Measurements from ENCODE around the gene NOXA1.

NOXA1 gene

GRCh38 chr9:137427454-137428310 is 4.5 kb downstream of the NOXA1 start:
- no peak for DNase-seq

- no peak for DNase-seq
Observed at GRCh38 chr9:137428311-137428630, 5.1 kb downstream of the NOXA1 start.

GRCh38 chr9:137428841-137429545 is 5.8 kb downstream of the NOXA1 start:
- DNase-seq, result no peak

GRCh38 chr9:137429546-137429890 is 6.3 kb downstream of the NOXA1 start:
- no peak for DNase-seq

- no peak for DNase-seq
Observed at GRCh38 chr9:137429974-137430722, 7.0 kb downstream of the NOXA1 start.

- no peak for DNase-seq
Observed at GRCh38 chr9:137430723-137431415, 7.7 kb downstream of the NOXA1 start.

GRCh38 chr9:137431416-137431931 is 8.3 kb downstream of the NOXA1 start:
- no peak for DNase-seq

- no peak for DNase-seq
Observed at GRCh38 chr9:137432687-137433348, 9.6 kb downstream of the NOXA1 start.

GRCh38 chr9:137433349-137433915 is 10.2 kb downstream of the NOXA1 start:
- no peak for DNase-seq

GRCh38 chr9:137433916-137434431 is 10.8 kb downstream of the NOXA1 start:
- DNase-seq, result no peak

- DNase-seq, result no peak
Observed at GRCh38 chr9:137434498-137435380, 11.5 kb downstream of the NOXA1 start.

GRCh38 chr9:137435381-137435891 is 12.2 kb downstream of the NOXA1 start:
- no peak for DNase-seq

- DNase-seq, result no peak
Observed at GRCh38 chr9:137435980-137436760, 13.0 kb downstream of the NOXA1 start.

- DNase-seq, result no peak
Observed at GRCh38 chr9:137436761-137437600, 13.8 kb downstream of the NOXA1 start.

GRCh38 chr9:137437691-137438590 is 14.7 kb downstream of the NOXA1 start:
- DNase-seq, result no peak

- no peak for DNase-seq
Observed at GRCh38 chr9:137438591-137439157, 15.5 kb downstream of the NOXA1 start.

- DNase-seq, result no peak
Observed at GRCh38 chr9:137439158-137439714, 16.0 kb downstream of the NOXA1 start.
